GM12872 (cell line): ENCODE measurements around the gene CFAP70.

Experiments used
- TF ChIP-seq, protein P1 (sequence below): IDR thresholded peaks from 3 replicates; pipeline ENCODE4 v1.5.1; 2011; ENCODE audit warnings: low read depth, mild to moderate bottlenecking, low read length, moderate library complexity; ENCODE audit not compliant: insufficient read depth

Gene CFAP70

DNA sequence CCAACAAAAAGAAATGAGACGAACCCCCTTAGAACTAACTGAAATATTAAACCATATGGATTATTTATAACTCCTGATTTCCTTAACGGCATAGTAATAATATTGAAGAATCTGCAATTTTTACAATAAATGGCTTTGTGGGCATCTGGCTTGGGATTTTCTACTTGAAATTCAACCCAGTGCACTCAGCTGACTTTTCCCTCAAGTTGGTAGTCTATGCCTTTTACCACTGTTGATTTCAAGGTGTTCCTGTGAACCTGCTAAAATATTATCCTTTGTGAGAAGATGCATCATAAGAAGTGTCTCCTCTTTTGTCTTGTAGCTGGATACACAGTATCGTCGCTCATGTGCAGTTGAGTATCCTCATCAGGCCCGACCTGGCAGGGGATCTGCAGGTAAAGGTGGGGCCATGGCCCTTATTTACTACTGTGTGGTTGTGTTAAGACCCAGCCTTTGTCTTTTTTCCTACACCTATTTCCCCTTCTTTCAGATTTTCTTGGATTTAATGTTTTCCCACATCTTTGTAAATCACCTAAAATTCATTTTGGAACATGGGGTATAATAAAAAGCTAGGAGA is 119.6 kb downstream of the CFAP70 start:
- TF ChIP-seq, protein P1, sequence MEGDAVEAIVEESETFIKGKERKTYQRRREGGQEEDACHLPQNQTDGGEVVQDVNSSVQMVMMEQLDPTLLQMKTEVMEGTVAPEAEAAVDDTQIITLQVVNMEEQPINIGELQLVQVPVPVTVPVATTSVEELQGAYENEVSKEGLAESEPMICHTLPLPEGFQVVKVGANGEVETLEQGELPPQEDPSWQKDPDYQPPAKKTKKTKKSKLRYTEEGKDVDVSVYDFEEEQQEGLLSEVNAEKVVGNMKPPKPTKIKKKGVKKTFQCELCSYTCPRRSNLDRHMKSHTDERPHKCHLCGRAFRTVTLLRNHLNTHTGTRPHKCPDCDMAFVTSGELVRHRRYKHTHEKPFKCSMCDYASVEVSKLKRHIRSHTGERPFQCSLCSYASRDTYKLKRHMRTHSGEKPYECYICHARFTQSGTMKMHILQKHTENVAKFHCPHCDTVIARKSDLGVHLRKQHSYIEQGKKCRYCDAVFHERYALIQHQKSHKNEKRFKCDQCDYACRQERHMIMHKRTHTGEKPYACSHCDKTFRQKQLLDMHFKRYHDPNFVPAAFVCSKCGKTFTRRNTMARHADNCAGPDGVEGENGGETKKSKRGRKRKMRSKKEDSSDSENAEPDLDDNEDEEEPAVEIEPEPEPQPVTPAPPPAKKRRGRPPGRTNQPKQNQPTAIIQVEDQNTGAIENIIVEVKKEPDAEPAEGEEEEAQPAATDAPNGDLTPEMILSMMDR = no peak

DNA sequence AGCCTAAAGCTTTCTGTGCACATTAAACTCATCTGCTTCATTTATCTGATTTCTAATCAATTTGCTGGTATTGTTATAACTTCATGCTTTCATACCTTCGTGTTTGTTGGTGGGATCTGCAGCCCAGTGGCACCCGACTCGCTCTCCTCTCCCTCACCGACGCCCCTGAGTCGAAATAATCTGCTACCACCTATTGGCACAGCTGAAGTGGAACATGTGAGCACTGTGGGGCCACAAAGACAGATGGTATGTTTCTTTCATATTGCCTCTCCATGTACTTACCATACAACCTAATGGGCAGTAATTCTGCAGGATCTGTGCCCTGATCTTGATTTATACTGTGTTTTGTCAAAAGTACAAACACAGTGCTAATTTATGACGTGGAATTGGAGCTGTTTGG is 124.0 kb downstream of the CFAP70 start:
- TF ChIP-seq, protein P1 = no peak

DNA sequence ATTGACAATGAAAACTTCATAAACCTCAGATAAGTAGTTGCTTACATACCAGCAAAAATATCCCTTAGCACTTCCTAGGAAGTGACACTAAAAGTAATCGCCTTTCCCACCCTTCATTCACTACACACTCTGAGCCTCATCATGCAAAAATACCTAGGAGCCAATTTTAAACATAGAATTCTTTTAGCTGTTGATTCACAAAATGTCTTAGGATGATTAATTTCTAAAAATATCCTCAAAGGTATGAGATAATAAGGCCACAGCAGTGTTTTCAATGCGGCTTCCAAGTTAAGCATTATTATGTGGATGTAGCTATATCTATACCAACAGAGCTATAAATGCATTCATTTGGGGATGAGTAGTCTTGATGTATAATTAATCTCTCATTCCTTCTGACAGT is 124.8 kb downstream of the CFAP70 start:
- TF ChIP-seq, protein P1 = no peak

DNA sequence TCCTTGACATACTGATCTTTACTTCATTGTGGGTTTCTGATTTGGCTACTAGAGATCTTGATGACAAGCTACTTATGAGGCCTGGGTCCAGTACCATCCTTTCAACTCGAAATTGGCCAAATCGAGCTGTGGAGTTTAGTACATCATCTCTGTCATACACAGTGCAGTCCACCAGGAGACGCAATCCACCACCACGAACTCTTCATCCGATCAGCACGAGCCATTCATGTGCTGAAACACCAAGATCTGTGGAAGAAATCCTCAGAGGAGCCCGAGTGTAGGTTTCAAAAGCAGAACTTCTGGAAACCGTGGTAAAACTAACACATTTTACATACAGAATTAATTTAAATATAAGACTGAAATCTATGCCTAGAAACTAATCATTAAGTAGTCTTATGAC is 125.8 kb downstream of the CFAP70 start:
- TF ChIP-seq, protein P1 = peak; percentile 22; the same call in 1 of the 3 replicates

DNA sequence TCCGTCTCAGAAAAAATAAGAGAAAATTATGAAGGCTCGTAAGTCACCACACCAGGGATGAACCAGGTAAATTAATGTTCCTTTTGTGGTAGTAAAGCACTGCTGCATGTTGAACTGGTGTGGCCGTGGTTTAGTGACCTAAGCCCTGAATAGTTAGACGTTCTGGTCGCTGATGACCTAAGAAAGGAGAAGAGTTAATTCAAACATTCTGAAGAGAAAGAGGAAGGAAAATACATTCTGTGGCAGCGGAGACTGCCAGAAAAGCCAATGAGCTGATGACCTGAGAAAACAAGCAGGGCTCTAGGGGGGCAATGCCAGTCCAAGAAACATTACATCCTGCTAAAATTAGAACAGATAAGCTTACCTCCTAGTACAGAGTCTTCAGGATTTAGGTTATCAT is 129.1 kb downstream of the CFAP70 start:
- TF ChIP-seq, protein P1 = no peak

DNA sequence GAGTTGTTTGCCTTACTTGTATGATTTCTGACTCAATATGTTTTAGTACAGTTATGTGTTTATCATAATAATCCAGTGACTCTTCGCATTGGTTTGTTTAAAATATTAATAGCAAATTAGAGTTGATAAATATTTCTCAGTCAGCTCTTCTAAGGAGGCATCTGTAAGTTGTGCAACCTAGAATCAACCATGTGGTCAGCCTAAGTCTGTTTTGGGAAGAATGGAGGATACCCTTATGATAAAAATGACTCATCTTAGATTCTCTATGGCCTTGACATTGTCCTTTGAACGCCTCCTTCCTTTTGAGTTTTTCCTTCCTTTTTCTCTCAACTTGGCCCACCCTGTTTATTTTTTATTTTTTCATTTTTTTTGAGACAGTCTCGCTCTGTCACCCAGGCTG is 130.4 kb downstream of the CFAP70 start:
- TF ChIP-seq, protein P1 = no peak

DNA sequence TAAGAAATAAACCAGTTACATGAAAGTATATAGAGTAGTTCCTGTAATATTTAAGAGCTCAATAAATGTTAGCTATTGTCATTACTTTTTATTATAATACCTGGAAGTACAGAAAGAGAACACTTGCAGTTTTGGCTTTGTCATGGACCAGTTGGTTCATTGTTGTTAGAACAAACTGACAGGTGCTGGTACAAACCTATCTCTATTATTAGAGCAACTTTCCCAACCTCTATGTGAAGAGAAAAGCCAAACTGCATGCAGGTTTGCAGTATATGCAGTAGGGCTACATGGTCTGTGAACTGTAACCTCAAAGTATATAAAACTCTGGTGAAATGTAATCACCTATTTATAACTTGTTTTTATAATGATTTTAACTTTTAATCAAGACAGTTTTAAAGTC is 132.0 kb downstream of the CFAP70 start:
- TF ChIP-seq, protein P1 = no peak
